ENCODE measurements around the gene ZP2.
"Not testable (repeated sequence)": the region's sequence is repeated elsewhere in the genome, so short reads cannot be mapped to it uniquely, and the experiment has no call there.

ZP2 gene

DNA sequence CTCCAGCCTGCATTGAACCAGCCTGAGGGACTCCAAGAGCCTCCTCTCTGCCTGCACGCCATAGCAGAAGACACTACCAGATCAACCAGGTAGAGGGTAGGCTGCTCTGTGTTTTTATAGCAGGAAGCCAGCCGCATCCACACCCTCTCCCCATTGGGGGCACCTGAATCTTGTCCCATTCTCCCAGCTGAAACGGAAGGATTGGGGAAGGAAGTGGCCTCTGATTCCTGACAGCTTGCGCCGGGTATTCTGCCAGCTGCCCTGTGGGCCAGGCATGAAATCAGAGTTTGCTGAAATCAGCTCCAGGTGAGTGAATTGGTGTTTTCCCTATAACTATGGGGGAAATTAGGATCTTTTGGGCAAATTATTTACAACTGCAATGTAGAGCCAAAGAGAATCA lies at the start of gene ZP2:
Gene ZP2, minus strand, starts transcription at position 89 of the 400 bp plus-strand sequence. Its CDS starts 27 bp downstream, at position 62.
- DNase-seq, result no peak

DNA sequence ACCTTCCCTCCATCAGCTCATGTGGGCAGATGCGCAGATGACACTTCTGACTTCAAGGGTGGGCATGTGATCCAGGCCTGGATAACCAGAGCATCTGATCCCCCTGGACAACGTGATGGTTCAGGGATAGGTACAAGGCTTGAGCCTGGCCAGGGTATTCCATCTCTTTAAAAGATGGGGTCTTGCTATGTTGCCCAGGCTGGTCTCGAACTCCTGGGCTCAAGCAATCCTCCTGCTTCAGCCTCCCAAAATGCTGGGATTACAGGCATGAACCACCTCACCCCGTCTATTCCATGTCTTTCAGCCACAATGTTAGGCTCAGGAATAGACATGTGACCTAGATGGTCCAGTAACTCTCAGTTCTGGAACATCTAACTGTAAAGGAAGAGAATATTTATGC lies 45.9 kb upstream of the ZP2 start:
- no peak for DNase-seq

DNA sequence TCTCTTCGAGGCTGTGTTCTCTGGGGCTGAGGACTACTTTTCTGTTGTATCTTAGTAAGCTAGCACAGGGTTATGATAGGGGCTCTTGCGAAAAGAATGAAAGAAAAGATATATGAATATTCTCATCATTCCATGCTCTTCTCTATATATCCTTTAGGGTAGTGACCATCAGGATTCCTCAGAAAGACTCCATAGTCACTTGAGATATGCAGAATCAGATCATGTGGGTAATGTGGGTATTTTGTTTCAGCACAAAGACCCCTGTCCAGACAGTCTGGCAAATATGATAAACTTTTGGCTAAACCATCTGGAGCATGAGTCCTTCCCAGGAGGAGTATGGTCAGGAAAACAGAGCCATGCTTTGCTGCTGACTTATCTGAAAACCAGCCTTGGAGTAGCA lies 45.3 kb upstream of the ZP2 start:
- no peak for DNase-seq

GRCh38 chr16:21253470-21253869 lies 42.1 kb upstream of the ZP2 start:
- no peak for DNase-seq

DNA sequence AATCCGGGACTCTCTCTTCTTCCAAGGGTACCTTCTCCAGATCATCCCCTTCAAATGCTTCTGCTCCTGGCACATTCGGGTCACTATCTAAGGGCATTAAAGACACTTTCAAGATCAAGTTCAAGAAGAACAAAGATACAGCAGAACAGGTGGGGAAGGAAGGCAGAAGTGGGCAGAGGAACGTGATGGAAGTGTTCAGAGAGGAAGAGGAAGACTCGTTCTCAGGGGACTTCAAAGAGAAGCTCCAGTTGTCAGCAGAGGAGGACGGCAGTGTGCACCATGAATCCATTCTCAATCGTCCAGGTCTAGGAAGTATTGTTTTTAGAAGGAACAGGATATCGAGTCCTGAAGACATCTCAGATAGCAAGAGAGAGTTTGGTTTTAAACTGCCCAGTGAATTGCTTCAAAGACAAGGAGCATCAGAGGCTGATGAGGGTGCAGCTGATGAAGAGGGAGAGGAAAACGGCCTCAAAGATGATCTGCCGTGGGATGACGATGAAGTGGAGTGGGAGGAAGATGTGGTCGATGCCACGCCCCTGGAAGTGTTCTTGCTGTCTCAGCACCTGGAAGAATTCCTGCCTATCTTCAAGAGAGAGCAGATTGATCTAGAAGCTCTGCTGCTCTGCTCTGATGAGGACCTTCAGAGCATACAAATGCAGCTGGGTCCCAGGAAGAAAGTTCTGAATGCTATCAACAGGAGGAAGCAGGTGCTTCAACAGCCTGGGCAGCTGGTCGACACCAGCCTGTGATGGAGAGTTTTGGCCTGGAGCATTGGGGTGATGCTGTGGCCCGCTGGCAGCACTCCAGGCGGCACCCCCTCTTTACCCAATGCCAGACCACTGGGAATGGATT lies 38.9 kb upstream of the ZP2 start:
- no peak for DNase-seq

DNA sequence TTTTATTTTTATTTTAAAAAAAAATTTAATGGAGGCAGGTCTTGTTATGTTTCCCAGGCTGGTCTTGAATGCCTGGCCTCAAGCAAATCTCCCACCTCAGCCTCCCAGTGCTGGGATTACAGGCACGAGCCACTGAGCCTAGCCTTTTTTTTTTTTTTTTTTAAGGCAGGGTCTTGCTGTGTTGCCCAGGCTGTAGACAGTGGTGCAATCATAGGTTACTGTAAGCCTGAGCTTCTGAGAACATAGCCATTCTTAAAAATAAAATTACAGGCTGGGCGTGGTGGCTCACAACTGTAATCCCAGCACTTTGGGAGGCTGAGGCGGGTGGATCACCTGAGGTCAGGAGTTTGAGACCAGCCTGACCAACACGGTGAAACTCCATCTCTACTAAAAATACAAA lies 36.8 kb upstream of the ZP2 start:
- not testable (repeated sequence) for DNase-seq

GRCh38 chr16:21244518-21245215 lies 33.3 kb upstream of the ZP2 start:
- DNase-seq, result no peak

- no peak for DNase-seq
Observed at GRCh38 chr16:21242756-21243155, 31.4 kb upstream of the ZP2 start.

GRCh38 chr16:21239646-21240045 lies 28.3 kb upstream of the ZP2 start:
- DNase-seq, result no peak

DNA sequence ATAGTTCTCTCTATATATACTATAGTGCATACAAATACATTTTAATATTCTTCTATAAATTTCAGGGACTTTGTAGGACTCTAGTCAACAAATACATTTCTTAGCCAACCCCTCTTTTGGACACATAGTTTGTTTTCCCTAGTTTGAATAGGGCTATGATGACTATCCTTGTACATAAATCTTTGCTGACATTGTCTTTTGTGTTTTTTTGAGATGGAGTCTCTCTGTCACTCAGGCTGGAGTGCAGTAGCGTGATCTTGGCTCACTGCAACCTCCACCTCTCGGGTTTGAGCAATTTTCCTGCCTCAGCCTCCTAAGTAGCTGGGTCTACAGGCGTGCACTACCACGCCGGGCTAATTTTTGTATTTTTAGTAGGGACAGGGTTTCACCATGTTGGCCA lies 25.5 kb upstream of the ZP2 start:
- no peak for DNase-seq

GRCh38 chr16:21235199-21235585 lies 23.8 kb upstream of the ZP2 start:
- DNase-seq, result no peak

DNA sequence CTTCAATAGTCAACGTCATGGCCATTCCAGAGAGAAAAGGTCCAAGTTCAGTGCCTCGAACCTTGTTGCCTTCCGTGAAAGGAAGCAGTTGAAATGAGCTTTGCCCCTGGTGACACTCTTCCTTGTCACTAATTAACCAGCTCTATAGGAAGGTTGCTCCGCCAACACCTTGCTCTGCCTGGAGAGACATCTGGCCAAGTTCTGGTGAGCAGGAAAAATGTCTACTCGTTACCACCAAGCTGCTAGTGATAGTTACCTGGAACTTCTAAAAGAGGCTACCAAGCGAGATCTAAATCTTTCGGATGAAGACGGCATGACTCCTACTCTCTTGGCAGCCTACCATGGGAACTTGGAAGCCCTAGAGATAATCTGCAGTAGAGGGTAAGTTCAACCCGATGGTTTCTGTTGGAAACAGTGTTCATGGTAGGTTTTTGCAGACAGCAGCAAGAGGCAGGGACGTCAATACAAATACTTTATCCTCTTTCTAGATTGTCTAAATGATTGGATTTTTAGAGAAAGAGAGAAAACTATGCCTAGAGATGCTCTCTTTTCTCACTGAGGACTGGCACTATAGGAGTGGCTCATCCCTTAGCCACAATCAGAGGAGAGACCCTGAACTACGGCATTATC lies 22.3 kb upstream of the ZP2 start, which contains the start of gene ANKS4B:
Gene ANKS4B, plus strand, starts transcription at position 179 of the 630 bp plus-strand sequence. Its CDS starts 39 bp downstream, at position 218.
- peak in 1 of 2 experiments; percentile 24 for DNase-seq

DNA sequence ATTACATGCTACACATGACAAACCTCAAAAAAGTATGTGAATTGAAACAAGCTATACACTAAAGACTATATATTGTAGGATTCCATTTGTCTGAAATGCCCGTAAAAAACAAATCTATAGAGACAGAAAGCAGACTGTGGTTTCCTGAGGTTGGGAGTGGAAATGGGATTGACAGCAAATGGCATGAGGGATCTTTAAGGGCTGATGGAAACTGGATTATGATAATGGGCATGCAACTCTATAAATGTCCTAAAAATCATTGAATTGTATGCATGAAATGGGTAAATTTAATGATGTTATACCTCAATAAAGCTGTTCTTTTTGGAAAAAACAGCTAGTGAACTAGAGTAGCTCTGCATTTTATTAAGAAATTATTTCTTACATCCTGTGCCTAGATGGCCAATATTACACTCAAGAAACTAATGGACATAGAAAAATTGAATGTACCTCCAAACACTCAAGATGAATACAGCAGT lies 21.7 kb upstream of the ZP2 start:
- DNase-seq, result no peak

DNA sequence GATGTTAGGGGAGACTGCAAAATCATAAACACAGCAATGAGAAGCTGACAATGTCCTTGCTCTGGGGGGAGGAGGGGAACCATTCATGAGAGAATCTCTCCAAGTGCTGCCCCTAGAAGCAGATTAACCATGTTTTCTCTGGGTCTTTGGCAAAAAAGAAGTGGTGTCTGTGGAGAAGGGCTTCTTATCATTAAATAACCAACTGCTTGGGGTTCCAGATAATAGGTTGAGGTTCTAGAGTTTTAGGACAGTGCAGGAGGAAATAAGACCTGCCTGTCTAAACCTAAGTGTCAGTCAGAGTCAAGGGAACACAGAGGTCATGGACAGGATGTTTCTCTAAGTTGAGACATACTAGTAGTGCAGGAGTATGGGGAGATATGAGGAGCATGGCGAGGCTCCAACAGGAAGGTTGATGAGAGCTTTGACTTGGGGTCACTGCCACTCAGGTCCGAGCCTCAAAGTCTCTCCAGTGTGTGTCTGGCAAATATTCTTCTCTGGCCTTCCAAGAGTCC lies 17.0 kb upstream of the ZP2 start:
- peak in 1 of 2 experiments; percentile 25 for DNase-seq

DNA sequence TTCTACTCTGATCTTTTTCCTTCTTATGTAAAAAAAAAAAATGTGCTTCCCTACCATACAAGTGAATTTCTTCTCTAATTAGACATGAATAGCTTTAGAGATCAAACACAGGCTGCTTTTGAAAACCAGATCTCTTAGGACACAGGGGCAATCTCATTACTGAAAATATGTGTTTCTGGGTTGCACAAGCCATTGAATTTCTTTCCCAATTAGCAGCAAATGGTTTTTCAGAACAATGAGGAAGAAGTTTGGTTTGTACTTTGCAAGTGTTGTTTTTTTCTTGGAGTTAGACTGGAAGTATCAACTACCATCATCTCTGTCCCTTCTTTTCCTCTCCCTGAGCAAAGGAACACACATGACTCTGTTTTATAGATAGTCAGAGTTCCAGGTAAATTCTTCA lies 16.5 kb upstream of the ZP2 start:
- DNase-seq, result no peak

GRCh38 chr16:21226749-21227148 lies 15.4 kb upstream of the ZP2 start:
- peak; percentile 91 for DNase-seq

DNA sequence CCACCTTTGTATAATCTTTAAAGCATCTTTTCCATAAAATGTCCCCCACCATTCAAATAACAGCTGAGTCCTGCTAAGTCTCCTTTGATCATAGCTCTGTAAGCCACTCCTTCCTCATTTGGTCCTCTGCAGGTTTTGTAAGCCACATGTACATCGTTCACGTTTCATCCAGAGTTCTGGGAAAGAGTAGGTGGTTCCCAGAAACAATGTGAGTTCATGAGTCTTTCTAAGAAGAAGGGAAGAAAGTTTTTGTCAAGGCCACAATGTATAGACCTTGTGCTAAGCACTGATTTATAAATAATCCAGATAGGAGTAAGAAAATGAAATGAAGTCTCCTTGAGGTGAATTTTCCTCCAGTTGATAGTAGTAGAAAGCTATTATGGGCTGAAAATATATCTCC lies 13.4 kb upstream of the ZP2 start:
- peak in 1 of 2 experiments; percentile 9 for DNase-seq

GRCh38 chr16:21223787-21224186 lies 12.4 kb upstream of the ZP2 start:
- DNase-seq, result peak; percentile 52 to 85

GRCh38 chr16:21222495-21223337 lies 11.3 kb upstream of the ZP2 start:
- peak; percentile 67 to 76 for DNase-seq

DNA sequence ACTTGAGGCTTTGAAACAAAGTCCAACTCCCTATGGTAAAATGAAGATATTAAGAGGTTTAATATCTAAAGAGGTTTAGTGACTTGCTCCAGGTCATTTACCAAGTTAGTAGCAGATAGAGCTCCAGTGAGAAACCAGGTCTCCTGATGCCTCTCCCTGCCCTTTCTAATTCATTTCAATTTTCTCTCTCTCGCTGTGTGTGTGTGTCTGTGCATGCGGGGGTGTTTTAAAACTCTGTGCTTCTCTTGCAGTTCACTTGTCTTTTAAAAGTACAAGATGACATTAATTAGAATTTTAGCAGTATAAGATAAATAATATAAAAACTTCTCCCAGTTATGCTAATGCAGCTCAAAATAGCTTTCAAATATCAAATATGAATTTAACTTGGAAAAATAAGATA lies 8.2 kb upstream of the ZP2 start:
- DNase-seq, result no peak

- DNase-seq, result no peak
Observed at GRCh38 chr16:21218153-21218552, 6.8 kb upstream of the ZP2 start.

- no peak for DNase-seq
Observed at GRCh38 chr16:21217121-21217520, 5.7 kb upstream of the ZP2 start.
